Smooth muscle cell (in vitro differentiated cells): ENCODE measurements around the gene RASA3. TPM values are rescaled to one million over a fixed set of nuclear protein-coding genes. Genes with fewer than 3 reads are reported as not detected.

Experiments used
- DNase-seq: peaks from one replicate; lab custom pipeline; 2025; ENCODE audit not compliant: unreplicated experiment; lab: John Stamatoyannopoulos, UW
- H2AFZ ChIP-seq: fragments of 200-600 bp; sonication (generic); 2 replicates; pipeline ENCODE4 v1.6.0; 2016; ENCODE audit warnings: antibody characterized with exemption, low read depth, mild to moderate bottlenecking
- H3F3A ChIP-seq: fragments of 200-600 bp; sonication (generic); 2 replicates; pipeline ENCODE4 v1.6.0; 2017; ENCODE audit warnings: antibody characterized with exemption, low read depth
- H3K27ac ChIP-seq: fragments of 200-600 bp; sonication (generic); 2 replicates; pipeline ENCODE4 v1.5.1; 2016; ENCODE audit warnings: low read depth, mild to moderate bottlenecking
- H3K27me3 ChIP-seq: fragments of 200-600 bp; sonication (generic); 2 replicates; pipeline ENCODE4 v1.6.1; 2016; ENCODE audit warnings: low read depth, mild to moderate bottlenecking
- H3K36me3 ChIP-seq: fragments of 200-600 bp; sonication (generic); 2 replicates; pipeline ENCODE4 v1.5.1; 2016; ENCODE audit warnings: low read depth
- H3K4me1 ChIP-seq: fragments of 200-600 bp; sonication (generic); 2 replicates; pipeline ENCODE4 v1.5.1; 2016; ENCODE audit warnings: low read depth
- H3K4me2 ChIP-seq: fragments of 200-600 bp; sonication (generic); 2 replicates; pipeline ENCODE4 v1.6.0; 2016; ENCODE audit warnings: mild to moderate bottlenecking
- H3K4me3 ChIP-seq: fragments of 200-600 bp; sonication (generic); 2 replicates; pipeline ENCODE4 v1.5.1; 2016; ENCODE audit warnings: mild to moderate bottlenecking
- H3K79me2 ChIP-seq: fragments of 200-600 bp; sonication (generic); 2 replicates; pipeline ENCODE4 v1.6.0; 2016; ENCODE audit warnings: low read depth, mild to moderate bottlenecking
- H3K9ac ChIP-seq: fragments of 200-600 bp; sonication (generic); 2 replicates; pipeline ENCODE4 v1.6.0; 2016; ENCODE audit warnings: low read depth
- H3K9me3 ChIP-seq: fragments of 200-600 bp; sonication (generic); replicated peaks from 2 replicates; pipeline ENCODE4 v1.5.1; 2016; ENCODE audit warnings: low read depth
- H4K20me1 ChIP-seq: fragments of 200-600 bp; sonication (generic); 2 replicates; pipeline ENCODE4 v1.6.0; 2016; ENCODE audit warnings: low read depth
- CTCF ChIP-seq: fragments of 200-600 bp; sonication (generic); IDR thresholded peaks from 2 replicates; pipeline ENCODE4 v1.5.1; 2017; ENCODE audit warnings: borderline replicate concordance, mild to moderate bottlenecking, antibody characterized with exemption; ENCODE audit not compliant: insufficient read depth, poor library complexity, severe bottlenecking
- WGBS: methylation state at CpG from one replicate; pipeline ENCODE4 v1.1.7; 2016; ENCODE audit warnings: low lambda C conversion rate; 5-methylcytosine and 5-hydroxymethylcytosine counted together
- polyA plus RNA-seq: library from polyadenylated mRNA; unstranded; fragments of >200 nt; fragmentation: Nextera tagmentation; extraction: Ambion mirVana; gene quantifications from 2 replicates; pipeline ENCODE4 v1.2.1, GENCODE V29; 2016
- total RNA-seq: library from RNA; depleted of rRNA; stranded (reverse); fragments of >200 nt; gene quantifications from 2 replicates; pipeline ENCODE4 v1.2.3, GENCODE V29; 2014

The RASA3 gene
- total and polyA plus RNA-seq, 2 experiments from 2014 or later, result 21.3 to 26.8 TPM

DNA sequence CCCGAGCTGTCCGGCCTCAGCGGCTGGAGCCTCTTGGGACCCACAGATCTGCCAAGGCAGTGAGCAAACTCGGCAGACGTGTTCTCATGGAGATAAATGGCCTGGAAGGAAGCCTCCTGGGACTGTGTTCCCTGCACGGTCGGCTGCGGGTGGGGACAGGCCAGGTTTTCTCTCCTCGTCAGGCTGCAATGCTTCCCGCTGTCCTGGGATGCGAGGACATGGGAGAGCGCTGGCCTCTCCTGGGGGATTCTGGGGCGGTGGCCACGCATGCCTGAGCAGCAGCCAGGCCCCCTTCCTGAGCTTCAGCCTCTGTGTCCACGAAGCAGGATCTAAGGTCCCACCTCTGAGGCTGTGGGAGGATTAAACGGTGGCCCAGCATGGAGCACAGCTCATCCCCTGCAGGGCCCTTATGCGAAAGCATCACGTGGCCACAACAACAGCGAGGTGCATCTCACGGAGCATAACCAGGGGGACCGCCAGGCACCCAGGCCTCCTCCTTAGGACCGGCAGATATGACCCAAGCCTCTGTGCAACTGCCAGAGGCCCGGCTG lies 137.3 kb downstream of the RASA3 start:
- DNase-seq, result no peak
- Histone ChIP-seq H3K27ac (no peak overlapping the region), H3K4me2 (no peak overlapping the region), H4K20me1 (no peaks in the 10 kb centered on the region), H3K79me2 (no peaks in the 10 kb centered on the region), H3K9ac (no peak overlapping the region), H3K27me3 (no peaks in the 10 kb centered on the region), H3F3A (no peaks in the 10 kb centered on the region), H3K9me3 (no peaks in the 10 kb centered on the region), H3K36me3 (no peaks in the 10 kb centered on the region), H3K4me3 (no peak overlapping the region), H2AFZ (no peak overlapping the region), H3K4me1 (no peaks in the 10 kb centered on the region)
- TF ChIP-seq CTCF, result no peak
- WGBS, result 96% methylated on average over 23 of the region's 23 CpGs

- no peaks in the 10 kb centered on the region for H3F3A ChIP-seq
- no peaks in the 10 kb centered on the region for H3K79me2 ChIP-seq
- H2AFZ ChIP-seq, result no peak overlapping the region
- no peak for DNase-seq
- H3K4me1 ChIP-seq, result no peaks in the 10 kb centered on the region
- no peak for TF ChIP-seq CTCF
- no peak overlapping the region for H3K4me2 ChIP-seq
- H3K27me3 ChIP-seq, result no peaks in the 10 kb centered on the region
- WGBS, result 97% methylated on average over 21 of the region's 21 CpGs
- H3K36me3 ChIP-seq, result no peaks in the 10 kb centered on the region
- H3K9ac ChIP-seq, result no peak overlapping the region
- H4K20me1 ChIP-seq, result no peaks in the 10 kb centered on the region
- H3K27ac ChIP-seq, result no peak overlapping the region
- H3K9me3 ChIP-seq, result no peaks in the 10 kb centered on the region
- no peak overlapping the region for H3K4me3 ChIP-seq
These were observed 140.0 kb downstream of the RASA3 start for GRCh38 chr13:113992276-113993005.

DNA sequence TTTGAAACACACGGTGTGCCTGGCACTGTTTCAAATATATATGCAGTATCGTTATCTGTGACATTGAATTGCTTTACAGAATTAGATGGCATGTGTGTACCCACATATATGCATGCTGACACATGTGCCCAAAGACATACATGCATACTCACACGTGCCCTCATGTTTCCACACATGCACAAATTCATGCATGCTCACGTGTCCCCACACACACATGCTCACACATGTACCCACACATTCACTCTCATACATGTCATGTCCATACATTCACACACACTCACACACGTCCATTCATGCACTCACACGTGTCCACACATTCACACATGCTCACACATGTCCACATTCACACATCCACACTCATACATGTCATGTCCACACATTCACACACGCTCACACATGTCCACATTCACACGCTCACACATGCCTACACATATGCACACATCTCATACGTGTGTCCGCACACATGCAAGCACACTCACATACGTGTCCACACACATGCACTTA lies 140.7 kb downstream of the RASA3 start:
- H3K4me2 ChIP-seq, result no peak overlapping the region
- no peaks in the 10 kb centered on the region for H3K79me2 ChIP-seq
- DNase-seq, result no peak
- no peaks in the 10 kb centered on the region for H3K9me3 ChIP-seq
- no peak overlapping the region for H3K4me3 ChIP-seq
- no peaks in the 10 kb centered on the region for H3K4me1 ChIP-seq
- H3K36me3 ChIP-seq, result no peaks in the 10 kb centered on the region
- H3K27me3 ChIP-seq, result no peaks in the 10 kb centered on the region
- 97% methylated on average over 11 of the region's 11 CpGs for WGBS
- no peak overlapping the region for H3K27ac ChIP-seq
- H3K9ac ChIP-seq, result no peak overlapping the region
- no peak for TF ChIP-seq CTCF
- H3F3A ChIP-seq, result no peaks in the 10 kb centered on the region
- H4K20me1 ChIP-seq, result no peaks in the 10 kb centered on the region
- H2AFZ ChIP-seq, result no peak overlapping the region
